Tibial nerve (tissue), 4 donors: ENCODE results near the gene PTK7.

ENCODE experiments used
- EP300 ChIP-seq, 2 donors: sonication (generic); formaldehyde crosslinking; IDR thresholded peaks; one replicate each; pipeline ENCODE4 v1.6.1; 2017; ENCODE audit warnings: antibody characterized with exemption in 2 of 2, mild to moderate bottlenecking in 1 of 2
- POLR2A ChIP-seq, 2 donors: fragments of 450-650 bp; IDR thresholded peaks; one replicate each; pipeline ENCODE4 v1.6.1; 2017; ENCODE audit warnings: antibody characterized with exemption in 2 of 2, mild to moderate bottlenecking in 2 of 2, moderate library complexity in 2 of 2
- TF ChIP-seq, protein P1 (sequence below), 5 experiments: fragments of 200-600 bp in 3 of 5; fragments of 450-650 bp in 2 of 5; sonication (generic) in 3 of 5; IDR thresholded peaks; one replicate each; pipeline ENCODE4 v1.5.1; 2016 to 2019; ENCODE audit warnings: antibody characterized with exemption in 5 of 5, mild to moderate bottlenecking in 3 of 5, moderate library complexity in 2 of 5

DNA sequence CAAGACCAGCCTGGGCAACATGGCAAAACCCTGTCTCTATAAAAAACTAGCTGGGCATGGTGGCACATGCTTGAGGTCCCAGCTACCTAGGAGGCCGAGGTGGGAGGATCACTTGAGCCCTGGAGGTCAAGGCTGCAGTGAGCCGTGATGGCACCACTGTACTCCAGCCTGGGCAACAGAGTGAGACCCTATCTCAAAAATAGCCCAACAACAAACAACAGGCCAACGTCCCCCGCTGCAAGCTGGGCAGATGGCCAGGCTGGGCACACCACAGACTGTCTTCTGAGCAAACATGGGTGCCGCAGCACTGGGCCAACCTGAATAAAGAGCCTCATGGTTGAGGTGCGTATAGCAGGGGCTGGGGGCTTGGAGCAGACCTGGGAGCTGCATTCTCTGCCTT, 48.4 kb downstream of the PTK7 start:
- TF ChIP-seq, protein P1, sequence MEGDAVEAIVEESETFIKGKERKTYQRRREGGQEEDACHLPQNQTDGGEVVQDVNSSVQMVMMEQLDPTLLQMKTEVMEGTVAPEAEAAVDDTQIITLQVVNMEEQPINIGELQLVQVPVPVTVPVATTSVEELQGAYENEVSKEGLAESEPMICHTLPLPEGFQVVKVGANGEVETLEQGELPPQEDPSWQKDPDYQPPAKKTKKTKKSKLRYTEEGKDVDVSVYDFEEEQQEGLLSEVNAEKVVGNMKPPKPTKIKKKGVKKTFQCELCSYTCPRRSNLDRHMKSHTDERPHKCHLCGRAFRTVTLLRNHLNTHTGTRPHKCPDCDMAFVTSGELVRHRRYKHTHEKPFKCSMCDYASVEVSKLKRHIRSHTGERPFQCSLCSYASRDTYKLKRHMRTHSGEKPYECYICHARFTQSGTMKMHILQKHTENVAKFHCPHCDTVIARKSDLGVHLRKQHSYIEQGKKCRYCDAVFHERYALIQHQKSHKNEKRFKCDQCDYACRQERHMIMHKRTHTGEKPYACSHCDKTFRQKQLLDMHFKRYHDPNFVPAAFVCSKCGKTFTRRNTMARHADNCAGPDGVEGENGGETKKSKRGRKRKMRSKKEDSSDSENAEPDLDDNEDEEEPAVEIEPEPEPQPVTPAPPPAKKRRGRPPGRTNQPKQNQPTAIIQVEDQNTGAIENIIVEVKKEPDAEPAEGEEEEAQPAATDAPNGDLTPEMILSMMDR (IDR thresholded peaks at IDR 0.05): no peak
- TF ChIP-seq EP300 (IDR thresholded peaks at IDR 0.05) (no peak), POLR2A (IDR thresholded peaks at IDR 0.05) (no peak)
